GM21367 (cell line): Measurements from ENCODE around the gene STKLD1.

ENCODE experiments used
- ATAC-seq: cut with Tn5 transposase; IDR thresholded peaks from one replicate; pipeline ENCODE4 v1.9.1; 2021; ENCODE audit not compliant: unreplicated experiment

STKLD1 gene

DNA sequence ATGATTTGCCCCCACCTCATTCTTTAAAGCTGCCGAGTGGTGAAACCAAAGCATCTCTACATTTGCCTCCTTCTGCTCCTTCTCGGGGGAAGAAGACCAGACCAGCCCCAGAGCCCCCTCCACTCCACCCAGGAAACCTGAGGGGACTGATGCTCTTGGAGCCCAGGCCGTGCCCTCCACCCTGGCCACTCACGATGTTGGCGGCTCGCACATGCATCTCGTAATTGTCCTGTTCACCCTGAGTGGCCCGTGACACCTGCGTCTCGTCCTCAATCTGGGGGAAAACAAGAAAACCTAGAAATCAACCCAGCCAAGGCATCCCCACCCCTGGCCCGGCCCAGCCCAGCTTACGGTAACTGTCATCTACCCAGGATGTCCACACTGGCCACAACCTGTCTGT is 31.2 kb upstream of the STKLD1 start:
- ATAC-seq = no peak

DNA sequence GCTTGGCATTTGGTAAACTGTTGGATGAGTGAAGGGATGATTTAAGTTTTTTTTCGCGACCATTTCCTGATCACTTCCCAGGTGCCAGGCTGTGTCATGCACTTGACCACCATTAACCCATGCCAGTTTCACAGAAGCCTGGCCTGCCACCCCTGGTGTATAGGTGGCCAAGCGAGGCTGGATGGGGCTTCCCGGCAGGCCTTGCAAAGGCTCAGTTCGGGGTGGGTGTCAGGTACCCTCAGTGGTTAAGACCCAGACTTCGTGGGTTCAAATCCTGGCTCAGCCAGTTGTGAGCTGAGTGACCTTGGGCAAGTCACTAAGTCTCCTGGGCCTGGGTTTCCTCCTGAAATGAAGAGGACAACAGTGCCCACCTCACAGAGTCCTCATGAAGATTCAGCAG is 30.6 kb upstream of the STKLD1 start:
- no peak for ATAC-seq

DNA sequence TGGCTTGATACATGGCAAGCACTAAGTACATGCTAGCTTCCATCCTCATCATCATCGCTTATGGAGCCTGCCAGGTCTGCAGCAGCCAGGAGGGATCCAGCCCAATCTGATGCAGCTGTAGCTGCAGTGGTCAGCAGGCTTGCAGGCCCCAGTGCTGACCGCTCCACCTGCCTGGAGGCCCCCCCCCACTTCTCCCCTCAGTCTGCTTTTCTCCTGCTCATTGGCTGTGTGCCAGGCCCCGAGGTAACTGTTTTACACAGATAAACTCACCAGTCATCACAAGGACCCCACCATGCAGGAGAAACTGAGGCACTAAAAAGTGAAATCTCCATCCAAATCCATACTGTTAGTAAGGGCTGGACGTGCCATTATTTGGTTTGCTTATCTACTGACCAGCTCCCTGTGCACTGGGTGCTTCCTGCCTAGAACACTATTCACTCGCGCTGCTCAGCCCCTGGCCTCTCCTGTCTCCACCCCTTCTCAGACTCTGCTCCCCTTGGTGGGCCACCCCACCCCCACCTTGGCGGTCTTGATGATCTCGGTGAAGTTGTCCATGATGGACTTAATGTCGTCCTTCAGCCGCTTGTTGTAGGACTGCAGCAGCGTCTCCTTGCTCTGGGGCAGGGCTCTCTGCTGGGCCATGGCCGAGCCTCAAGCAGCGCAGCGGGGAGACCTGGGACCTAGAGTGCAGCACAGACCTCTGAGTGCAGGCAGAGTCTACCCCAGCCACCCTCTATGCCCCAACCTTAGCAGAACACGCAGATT is 30.0 kb upstream of the STKLD1 start:
- no peak for ATAC-seq

DNA sequence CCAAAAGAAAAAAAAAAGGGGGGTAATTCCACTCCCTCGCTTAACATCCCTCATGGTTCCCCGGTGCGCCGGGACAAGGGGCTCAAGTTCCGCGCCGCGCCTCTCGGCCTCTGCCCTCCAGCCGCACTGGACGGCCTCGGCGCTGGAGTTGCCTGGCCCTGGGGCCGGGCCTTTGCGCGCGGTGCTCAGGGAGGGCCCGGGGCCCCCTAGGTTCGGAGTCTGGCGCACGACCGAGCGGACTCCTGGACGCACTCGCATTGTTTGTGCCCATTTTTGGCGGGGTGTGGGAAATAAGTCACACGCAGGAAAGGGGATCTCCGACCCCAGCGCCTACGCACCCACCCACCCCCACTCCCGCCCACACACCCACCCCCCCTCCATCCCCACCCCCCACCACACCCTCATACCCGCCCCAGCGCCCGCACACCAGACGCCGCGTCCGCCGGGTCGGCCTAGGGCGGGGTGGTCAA is 28.6 kb upstream of the STKLD1 start:
- ATAC-seq = peak; percentile 23

DNA sequence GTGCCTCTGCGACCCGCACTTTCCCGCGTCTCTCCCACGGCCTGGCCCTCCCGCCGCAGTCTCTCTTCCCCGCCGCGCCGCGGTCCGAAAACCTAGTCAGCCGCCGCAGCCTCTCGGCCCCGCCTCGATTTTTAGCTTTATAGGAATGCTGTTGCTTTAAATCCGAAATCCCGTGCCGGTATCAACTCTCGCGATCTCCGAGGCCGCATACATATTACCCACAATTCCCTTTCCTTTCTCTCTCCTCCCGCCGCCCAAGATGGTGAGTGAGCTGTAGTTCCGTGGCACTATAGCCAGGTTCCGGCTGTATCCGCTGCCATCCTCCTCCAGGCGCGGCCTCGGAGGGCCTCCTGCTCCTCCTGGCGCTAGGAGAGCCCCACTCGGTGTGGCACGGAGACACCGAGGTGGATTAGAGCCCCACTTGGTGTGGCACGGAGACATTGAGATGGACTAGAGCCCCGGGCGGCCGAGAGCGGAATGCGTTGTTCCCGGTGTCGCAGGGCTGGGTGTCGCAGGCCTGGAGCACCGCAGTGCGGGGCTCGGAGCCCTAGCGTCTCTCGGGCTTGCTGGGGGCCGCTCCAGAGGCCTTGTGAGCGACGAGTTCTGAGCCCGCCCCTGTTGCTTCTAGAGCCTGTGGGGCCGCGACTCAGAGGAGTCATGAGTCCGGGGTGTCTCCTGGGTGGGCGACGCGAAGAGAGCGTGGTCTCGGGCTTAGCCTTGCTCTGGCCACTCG is 28.0 kb upstream of the STKLD1 start, which contains the start of the genes MED22 and RPL7A:
Gene MED22 (minus strand): TSS at position 147 of the 733 bp plus-strand sequence. CDS start 1,469 bp downstream, outside the sequence.
Gene RPL7A (plus strand): TSS at position 234 of the 733 bp plus-strand sequence. CDS start 26 bp downstream, at position 260.
- peak; percentile 65 for ATAC-seq

DNA sequence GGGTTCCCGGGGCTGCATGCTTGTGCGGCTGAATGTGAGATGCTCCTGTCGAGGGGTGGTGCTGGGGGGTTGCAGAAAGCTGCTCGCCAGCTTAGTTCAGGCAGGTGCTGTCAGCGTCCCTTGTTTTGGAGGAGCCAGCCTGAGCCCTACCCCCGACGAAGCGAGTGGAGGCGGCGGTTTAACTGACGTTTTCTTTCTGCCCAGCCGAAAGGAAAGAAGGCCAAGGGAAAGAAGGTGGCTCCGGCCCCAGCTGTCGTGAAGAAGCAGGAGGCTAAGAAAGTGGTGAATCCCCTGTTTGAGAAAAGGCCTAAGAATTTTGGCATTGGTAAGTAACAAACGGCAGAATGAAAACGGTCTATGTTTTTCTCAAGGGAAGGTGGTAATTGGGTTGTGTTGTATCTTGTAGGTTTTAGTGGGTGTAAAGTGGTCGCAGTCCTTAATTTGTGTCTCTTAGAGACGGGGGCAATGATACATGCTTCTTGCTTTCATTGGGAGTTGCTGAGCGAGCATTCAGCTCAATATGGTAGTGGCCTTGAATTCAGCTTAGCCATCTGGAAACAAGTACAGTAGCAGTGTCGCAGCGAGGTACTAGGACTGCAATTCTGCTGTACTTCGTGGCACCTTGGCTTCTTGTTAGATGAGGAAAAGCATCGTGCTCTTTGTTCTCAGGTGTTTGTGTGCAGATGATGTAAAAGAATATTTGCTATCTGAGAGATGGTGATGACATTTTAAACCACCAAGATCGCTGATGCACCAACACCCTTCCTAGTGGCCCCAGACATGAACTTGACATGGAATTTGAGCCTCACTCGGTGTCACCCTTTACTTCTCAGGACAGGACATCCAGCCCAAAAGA is 27.2 kb upstream of the STKLD1 start:
- ATAC-seq = no peak

DNA sequence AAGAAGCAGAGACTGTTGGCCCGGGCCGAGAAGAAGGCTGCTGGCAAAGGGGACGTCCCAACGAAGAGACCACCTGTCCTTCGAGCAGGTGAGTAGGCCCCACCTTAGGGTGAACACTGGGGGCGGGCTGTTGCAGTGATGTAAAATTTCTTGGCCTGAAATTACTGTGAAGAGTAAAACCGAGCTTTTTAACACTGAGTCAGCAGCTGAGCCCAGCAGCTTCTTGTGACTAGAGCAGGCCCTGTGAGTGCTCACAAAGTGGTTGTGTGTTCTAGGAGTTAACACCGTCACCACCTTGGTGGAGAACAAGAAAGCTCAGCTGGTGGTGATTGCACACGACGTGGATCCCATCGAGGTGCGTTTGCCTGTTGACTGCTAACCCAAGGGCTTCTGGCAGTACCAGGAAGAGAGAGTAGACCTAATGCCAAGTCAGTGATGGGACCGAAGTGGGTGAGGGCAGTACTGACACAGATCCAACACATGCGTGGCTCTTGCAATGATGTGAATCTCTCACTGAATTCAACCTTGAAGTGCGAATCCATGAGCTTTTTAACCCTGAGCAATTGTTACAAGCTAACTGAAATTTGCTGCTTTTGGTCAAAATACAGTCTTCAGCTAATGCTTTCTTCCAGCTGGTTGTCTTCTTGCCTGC is 26.1 kb upstream of the STKLD1 start:
- no peak for ATAC-seq

DNA sequence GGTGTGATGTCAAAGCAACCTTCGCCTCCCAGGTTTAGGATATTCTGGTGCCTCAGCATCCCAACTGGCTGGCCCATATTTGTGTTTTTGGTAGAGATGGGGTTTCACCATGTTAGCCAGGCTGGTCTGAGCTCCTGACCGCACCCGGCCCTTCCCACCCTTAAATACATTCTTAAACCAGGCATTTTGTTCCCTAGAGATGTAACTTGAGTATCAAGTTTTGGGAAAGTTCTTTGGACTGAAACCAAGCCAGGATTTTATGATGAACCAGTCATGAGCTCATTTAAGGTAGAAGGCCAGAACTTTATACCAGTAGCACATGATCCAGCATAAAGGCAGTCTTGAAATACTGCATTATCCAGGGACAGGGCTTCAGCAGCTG is 24.6 kb upstream of the STKLD1 start:
- ATAC-seq = no peak

DNA sequence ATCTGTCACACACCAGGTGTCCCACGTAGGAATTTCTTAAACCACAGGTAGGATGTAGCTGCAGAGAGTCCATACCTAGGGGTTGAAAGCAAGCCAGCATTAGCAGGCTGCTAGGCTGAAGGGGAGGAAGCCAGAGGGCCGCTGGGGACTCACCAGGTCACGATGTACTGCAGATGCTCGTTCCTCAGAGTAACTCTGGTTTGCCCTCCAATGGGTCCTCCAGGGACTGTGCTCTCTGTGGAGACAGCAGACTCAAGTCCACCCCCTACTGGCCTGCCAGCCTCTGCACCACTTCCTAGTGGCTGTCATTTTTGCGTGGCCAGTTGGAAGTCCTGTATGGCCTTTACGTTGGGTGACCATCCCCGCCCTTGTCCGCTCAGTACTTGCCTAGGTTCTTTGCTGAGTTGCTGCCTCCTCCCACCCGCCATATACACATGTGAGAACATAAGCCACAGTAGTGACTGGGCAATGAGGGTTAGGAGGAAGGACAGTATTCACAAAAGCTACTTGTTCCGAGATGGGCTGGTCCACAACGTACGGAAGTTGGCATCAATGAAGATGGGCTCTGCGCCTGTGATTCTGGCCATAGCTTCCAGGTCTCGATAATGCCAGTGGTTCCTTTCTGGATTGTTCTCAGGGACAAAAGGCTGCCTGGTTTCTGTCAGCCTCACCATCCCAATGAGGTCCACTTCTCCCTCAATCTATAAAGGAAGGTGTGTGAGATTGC is 24.1 kb upstream of the STKLD1 start:
- no peak for ATAC-seq

DNA sequence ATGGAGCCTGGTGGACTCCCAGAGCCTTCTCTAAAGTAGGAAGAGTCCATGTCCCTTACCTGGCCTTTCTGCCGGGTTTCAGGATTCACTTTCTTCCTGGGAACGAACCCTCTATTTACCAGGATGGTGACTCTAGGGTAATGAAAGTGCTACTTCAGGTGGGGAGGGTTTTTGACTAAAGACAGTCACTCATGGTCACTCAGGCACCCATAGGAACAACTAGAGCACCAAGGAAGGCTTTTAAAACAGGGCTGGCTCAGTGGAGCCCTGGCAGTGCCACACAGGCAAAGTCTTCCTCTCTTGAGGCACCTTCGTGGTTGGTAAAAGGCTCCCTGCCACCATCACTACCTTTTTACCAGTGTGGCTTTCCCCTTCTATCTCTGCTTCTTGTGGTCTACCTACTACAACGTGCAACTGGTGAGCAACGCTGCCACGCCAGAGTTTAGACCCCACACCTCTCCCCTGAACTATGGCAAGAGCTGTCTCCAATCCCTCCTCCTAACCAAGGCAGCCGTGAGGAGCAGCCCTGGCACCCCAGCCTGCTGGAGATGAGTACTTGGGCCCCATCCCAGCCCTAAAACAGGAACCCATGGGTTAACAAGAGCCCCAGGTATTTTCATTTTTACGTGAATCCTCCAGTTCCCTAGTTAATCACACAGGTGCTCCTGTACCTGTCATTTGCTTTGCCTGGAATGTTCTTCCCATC is 23.4 kb upstream of the STKLD1 start:
- ATAC-seq = no peak

DNA sequence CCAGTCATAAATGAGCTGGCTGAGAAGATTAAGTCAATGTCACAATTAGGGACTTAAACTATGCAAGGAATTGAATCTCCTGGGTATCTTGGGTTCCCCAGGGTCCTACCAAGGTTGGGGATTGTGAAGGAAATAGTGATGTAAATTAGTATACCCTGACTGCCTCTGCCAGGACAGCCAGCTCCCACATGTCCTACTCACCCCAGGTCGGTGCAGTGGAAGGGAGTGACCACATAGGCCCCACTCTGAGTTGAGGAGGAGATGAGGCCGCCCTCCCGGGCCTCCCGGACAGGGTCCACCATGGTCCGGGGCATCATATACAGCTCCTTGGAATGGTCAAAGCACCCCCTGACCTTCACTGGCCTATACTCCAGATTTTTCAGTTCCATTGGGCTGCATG is 22.6 kb upstream of the STKLD1 start:
- ATAC-seq = no peak

DNA sequence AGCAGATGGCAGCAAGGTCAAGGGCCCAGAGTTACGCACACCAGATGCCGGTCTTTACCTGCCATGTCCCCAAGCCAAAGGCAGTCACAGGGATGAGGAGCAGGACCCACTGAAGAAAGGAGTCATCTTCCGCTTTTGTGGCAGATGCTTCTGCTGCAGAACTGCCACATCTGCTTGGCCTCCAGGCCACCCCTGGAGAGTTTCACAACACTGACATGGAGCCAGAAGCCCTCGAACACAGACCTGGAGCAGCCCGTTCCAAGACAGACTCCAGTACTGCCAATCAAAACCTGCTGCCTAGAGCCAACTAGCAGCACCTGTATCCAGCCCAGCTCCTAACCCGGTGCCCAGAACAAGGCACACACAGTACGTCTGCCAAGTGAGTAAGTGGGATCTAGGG is 21.4 kb upstream of the STKLD1 start:
- no peak for ATAC-seq

DNA sequence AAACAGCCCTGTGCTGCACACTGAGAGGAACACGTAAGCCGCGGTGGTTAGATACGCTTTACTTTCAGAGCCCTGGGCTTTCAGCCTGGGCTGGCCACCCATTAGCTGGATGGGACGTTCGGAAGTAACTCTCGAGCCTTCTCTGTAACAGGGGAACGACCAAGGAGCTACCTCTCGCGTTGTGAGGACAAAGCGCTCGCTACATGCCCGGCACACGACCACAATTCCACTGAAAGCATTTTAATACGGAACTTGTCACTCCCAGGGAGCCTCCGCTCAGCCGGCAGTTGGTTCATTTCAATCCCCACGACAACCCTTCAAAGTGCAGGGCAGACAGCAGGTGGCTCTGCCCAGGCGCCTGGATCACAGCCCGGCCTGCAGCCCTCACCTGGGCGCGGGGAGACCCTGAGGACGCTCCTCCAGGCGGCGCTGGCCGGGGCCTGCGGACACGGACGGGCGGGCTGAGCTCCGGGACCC is 20.2 kb upstream of the STKLD1 start:
- ATAC-seq = no peak

DNA sequence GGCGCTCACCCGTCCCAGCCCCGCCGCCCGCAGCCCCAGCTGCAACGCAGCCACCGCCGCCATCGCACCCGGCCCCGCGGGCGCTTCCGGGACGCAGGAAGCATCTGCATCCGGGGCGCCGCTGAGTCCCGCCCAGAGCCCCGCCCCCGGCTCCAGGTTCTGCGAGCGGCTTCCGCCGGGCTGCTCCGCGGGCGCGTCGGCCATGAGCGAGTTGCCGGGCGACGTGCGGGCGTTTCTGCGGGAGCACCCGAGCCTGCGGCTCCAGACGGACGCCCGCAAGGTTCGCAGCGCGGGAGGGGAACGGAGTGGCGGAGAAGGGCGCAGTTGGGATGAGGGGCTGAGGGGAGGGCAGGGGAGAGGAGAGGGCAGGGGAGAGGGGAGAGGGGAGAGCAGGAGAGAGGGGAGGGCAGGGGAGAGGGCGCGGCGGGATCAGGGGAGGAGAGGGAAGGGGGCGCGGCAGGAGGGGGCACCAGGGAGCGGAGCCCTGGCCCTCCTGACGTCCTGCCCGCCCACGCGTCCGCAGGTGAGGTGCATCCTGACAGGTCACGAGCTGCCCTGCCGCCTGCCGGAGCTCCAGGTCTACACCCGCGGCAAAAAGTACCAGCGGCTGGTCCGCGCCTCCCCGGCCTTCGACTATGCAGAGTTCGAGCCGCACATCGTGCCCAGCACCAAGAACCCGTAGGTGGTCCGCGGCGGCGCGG is 19.6 kb upstream of the STKLD1 start, which contains the start of the genes SURF1 and SURF2:
Gene SURF1 (minus strand): TSS at position 97 of the 701 bp plus-strand sequence. CDS start 34 bp downstream, at position 63.
Gene SURF2 (plus strand): TSS at position 160 of the 701 bp plus-strand sequence. CDS start 43 bp downstream, at position 203.
- peak; percentile 57 for ATAC-seq

DNA sequence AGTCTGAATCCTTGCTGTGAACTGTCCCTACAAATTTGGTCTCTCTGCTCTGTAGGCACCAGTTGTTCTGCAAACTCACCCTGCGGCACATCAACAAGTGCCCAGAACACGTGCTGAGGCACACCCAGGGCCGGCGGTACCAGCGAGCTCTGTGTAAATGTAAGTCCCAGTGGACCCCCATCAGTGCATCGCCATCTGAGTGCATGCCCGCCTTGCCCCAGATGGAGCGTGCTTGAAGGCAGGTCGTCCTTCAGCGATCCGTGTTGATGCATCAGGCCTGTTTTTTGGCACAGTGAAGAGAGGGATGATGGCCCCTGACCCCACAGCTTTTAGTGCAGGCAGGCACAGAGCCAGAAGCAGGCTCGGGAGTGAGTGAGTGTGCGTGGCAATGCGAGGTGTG is 18.5 kb upstream of the STKLD1 start:
- ATAC-seq = no peak

DNA sequence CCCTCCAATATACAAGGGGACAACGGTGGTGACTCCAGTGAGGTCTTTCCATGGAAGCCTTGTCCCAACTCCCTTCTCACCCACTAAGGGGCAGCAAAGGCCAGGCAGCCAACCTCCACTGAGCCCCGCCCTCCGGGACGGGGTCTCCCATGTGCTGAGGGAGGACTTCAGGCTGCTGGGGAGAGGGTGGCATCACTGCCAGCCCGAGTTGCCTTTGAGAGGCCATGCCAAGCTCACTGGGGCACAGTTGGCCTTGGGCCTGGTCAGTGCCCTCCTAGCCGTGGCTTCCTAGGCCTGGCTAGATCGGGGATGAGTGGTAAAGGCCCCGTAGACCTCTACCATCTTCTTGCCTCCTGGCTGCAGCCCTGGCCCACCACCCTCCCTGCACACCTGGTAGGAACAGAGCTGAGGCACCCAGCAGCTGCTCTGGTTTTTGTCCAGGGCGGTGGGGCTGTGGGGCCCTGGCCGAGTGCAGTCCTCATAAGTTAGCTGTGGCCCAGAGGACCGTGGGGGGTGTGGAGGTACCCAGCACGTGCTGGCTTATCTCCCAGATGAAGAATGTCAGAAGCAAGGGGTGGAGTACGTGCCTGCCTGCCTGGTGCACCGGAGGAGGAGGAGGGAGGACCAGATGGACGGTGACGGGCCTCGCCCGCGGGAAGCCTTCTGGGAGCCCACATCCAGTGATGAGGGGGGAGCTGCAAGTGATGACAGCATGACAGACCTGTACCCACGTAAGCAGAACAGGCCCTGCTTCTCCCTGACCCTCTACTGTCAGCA is 16.6 kb upstream of the STKLD1 start:
- no peak for ATAC-seq
